Gastrocnemius medialis (tissue), 4 donors: Measurements from ENCODE around the gene TEX35. TPM values are rescaled to one million over a fixed set of nuclear protein-coding genes. Genes with fewer than 3 reads are reported as not detected.

Experiments
- ATAC-seq, 2 donors: fragments of 150-250 bp; one replicate each; pipeline ENCODE4 v1.9.1; 2016
- DNase-seq, 2 donors: peaks; one replicate each; pipeline ENCODE4 v3.0.0-alpha.2; 2019
- H3K27ac ChIP-seq, 4 donors: fragments of 200-600 bp; sonication (generic); 1 replicate in 1 of 4; 2 replicates in 3 of 4; pipeline ENCODE4 v1.5.1; 2016 to 2018; ENCODE audit warnings: mild to moderate bottlenecking in 2 of 4, moderate library complexity in 1 of 4
- H3K27me3 ChIP-seq, 3 donors: fragments of 200-600 bp; sonication (generic) in 2 of 3; 1 replicate in 1 of 3; 2 replicates in 2 of 3; pipeline versions ENCODE4 v1.5.1 to v1.6.0; 2016 to 2019; ENCODE audit warnings: mild to moderate bottlenecking in 1 of 3, moderate library complexity in 1 of 3
- H3K36me3 ChIP-seq, 2 donors: fragments of 200-600 bp; sonication (generic) in 1 of 2; one replicate each; pipeline ENCODE4 v1.5.1; 2017 to 2018
- H3K4me1 ChIP-seq, 2 donors: fragments of 200-600 bp; sonication (generic) in 1 of 2; one replicate each; pipeline ENCODE4 v1.5.1; 2016 to 2017; ENCODE audit warnings: mild to moderate bottlenecking in 2 of 2
- H3K4me3 ChIP-seq, 4 donors: fragments of 200-600 bp; sonication (generic) in 3 of 4; 1 replicate in 1 of 4; 2 replicates in 3 of 4; pipeline ENCODE4 v1.5.1; 2016 to 2019; ENCODE audit warnings: mild to moderate bottlenecking in 2 of 4
- H3K9me3 ChIP-seq, 3 donors: fragments of 200-600 bp; sonication (generic) in 2 of 3; 1 replicate in 1 of 3; 2 replicates in 2 of 3; pipeline ENCODE4 v1.5.1; 2016 to 2019
- CTCF ChIP-seq, 5 experiments: fragments of 450-650 bp in 3 of 5; fragments of 200-600 bp in 2 of 5; sonication (generic) in 2 of 5; IDR thresholded peaks in 4 of 5; conservative IDR thresholded peaks in 1 of 5; 1 replicate in 4 of 5; 2 replicates in 1 of 5; pipeline ENCODE4 v1.5.1; 2016 to 2019; ENCODE audit warnings: antibody characterized with exemption in 5 of 5, mild to moderate bottlenecking in 3 of 5, moderate library complexity in 3 of 5
- POLR2A ChIP-seq, 2 donors: fragments of 450-650 bp; IDR thresholded peaks; one replicate each; pipeline ENCODE4 v1.6.1; 2017; ENCODE audit warnings: antibody characterized with exemption in 2 of 2, mild to moderate bottlenecking in 2 of 2, moderate library complexity in 2 of 2
- in situ Hi-C, 4 donors: fragments of 200-750 bp; cut with MboI; loops; one replicate each; pipeline versions ENCODE4 v1.15.0 to v1.8.0; 2017; ENCODE audit warnings: low sequenced_read_pairs in 4 of 4
- intact Hi-C: fragments of 100-400 bp; cut with DNase I; formaldehyde crosslinking; loops from one replicate; pipeline ENCODE4 v1.15.1; 2023; ENCODE audit warnings: low total_unique reads
- total RNA-seq, 4 donors: library from RNA; depleted of rRNA; stranded (reverse); fragments of >200 nt; gene quantifications; one replicate each; pipeline versions ENCODE4 v1.1.0 to v1.2.3, GENCODE V29; 2016

Gene TEX35
- total RNA-seq, 4 donors from 2014 or later = not detected

GRCh38 chr1:178565586-178565985 is 52.7 kb downstream of the TEX35 start:
- H3K27ac ChIP-seq = no peak overlapping the region
- ATAC-seq = no peak
- no peak for DNase-seq
- no peaks in the 10 kb centered on the region for H3K9me3 ChIP-seq
- no peak for TF ChIP-seq POLR2A (IDR thresholded peaks at IDR 0.05)
- no peak for TF ChIP-seq CTCF (IDR thresholded peaks at IDR 0.05 in 4 of 5, conservative IDR thresholded peaks at IDR 0.05 in 1 of 5)
- H3K36me3 ChIP-seq = no peaks in the 10 kb centered on the region
- peaks cover 4 to 6% of the 10 kb centered on the region in 2 donors for H3K4me1 ChIP-seq
- no peak overlapping the region for H3K4me3 ChIP-seq
- intact Hi-C loops = no loop called here
- H3K27me3 ChIP-seq = no peaks in the 10 kb centered on the region
- in situ Hi-C loops = no loop called here

GRCh38 chr1:178566187-178566586 is 53.3 kb downstream of the TEX35 start:
- H3K36me3 ChIP-seq = no peaks in the 10 kb centered on the region
- H3K4me3 ChIP-seq = no peak overlapping the region
- no peak for TF ChIP-seq POLR2A (IDR thresholded peaks at IDR 0.05)
- TF ChIP-seq CTCF (IDR thresholded peaks at IDR 0.05 in 4 of 5, conservative IDR thresholded peaks at IDR 0.05 in 1 of 5) = no peak
- H3K27me3 ChIP-seq = no peaks in the 10 kb centered on the region
- peaks cover 4 to 6% of the 10 kb centered on the region in 2 donors for H3K4me1 ChIP-seq
- no peak overlapping the region for H3K27ac ChIP-seq
- DNase-seq (no peak), ATAC-seq (no peak)
- in situ Hi-C loops = no loop called here
- intact Hi-C loops = no loop called here
- no peaks in the 10 kb centered on the region for H3K9me3 ChIP-seq

GRCh38 chr1:178571807-178572206 is 58.9 kb downstream of the TEX35 start:
- intact Hi-C loops (no loop called here), in situ Hi-C loops (no loop called here)
- H3K27me3 ChIP-seq = no peaks in the 10 kb centered on the region
- H3K36me3 ChIP-seq = no peaks in the 10 kb centered on the region
- ATAC-seq (no peak), DNase-seq (no peak)
- no peak overlapping the region for H3K4me3 ChIP-seq
- no peak overlapping the region for H3K27ac ChIP-seq
- no peaks in the 10 kb centered on the region for H3K9me3 ChIP-seq
- TF ChIP-seq POLR2A (IDR thresholded peaks at IDR 0.05) = no peak
- peaks cover 6 to 10% of the 10 kb centered on the region in 2 donors for H3K4me1 ChIP-seq

Other genes starting within 250 kb of the TEX35 start
- not detected for gene CLEC20A, start 16.1 kb upstream of the TEX35 start, total RNA-seq
- gene RALGPS2, start 212.1 kb downstream of the TEX35 start, total RNA-seq = 1 to 10 TPM; 1.1 to 6.5 (median 2.5) TPM